Lung (tissue), 12 donors: ENCODE measurements around the gene CCN6. TPM values are rescaled to one million over a fixed set of nuclear protein-coding genes. Genes with fewer than 3 reads are reported as not detected.

Experiments used
- ATAC-seq: fragments of 200-7000 bp; cut with Tn5 transposase; one replicate; pipeline ENCODE4 v1.9.1; 2020; ENCODE audit warnings: moderate number of reproducible peaks; ENCODE audit not compliant: insufficient read depth, low FRiP score
- DNase-seq, 3 donors: peaks; one replicate each; pipeline ENCODE4 v3.0.0-alpha.2; 2013 to 2017
- H3K27ac ChIP-seq, 2 donors: one replicate each; pipeline ENCODE4 v1.5.1; 2013; ENCODE audit warnings: mild to moderate bottlenecking in 2 of 2, moderate library complexity in 2 of 2, control low read depth in 1 of 2, inconsistent platforms in 1 of 2, low read depth in 1 of 2, low read length in 1 of 2
- H3K27me3 ChIP-seq, 3 donors: one replicate each; pipeline ENCODE4 v1.5.1; 2013; ENCODE audit warnings: low read length in 2 of 3; ENCODE audit not compliant: control insufficient read depth in 3 of 3, insufficient read depth in 3 of 3
- H3K36me3 ChIP-seq, 4 donors: one replicate each; pipeline ENCODE4 v1.5.1; 2013; ENCODE audit warnings: low read length in 4 of 4, mild to moderate bottlenecking in 1 of 4, moderate library complexity in 1 of 4; ENCODE audit not compliant: control insufficient read depth in 4 of 4, insufficient read depth in 4 of 4
- H3K4me1 ChIP-seq, 5 donors: one replicate each; pipeline ENCODE4 v1.5.1; 2013; ENCODE audit warnings: low read length in 5 of 5, mild to moderate bottlenecking in 2 of 5, moderate library complexity in 1 of 5; ENCODE audit not compliant: control insufficient read depth in 5 of 5, insufficient read depth in 5 of 5
- H3K4me3 ChIP-seq: one replicate; pipeline ENCODE4 v1.5.1; 2013; ENCODE audit warnings: mild to moderate bottlenecking, control low read depth, moderate library complexity
- H3K9ac ChIP-seq, 2 donors: one replicate each; pipeline ENCODE4 v1.5.1; 2013; ENCODE audit warnings: low read length in 2 of 2, control low read depth in 1 of 2; ENCODE audit not compliant: insufficient read depth in 1 of 2
- H3K9me3 ChIP-seq, 4 donors: one replicate each; pipeline ENCODE4 v1.5.1; 2013; ENCODE audit warnings: low read length in 3 of 4, mild to moderate bottlenecking in 1 of 4, moderate library complexity in 1 of 4; ENCODE audit not compliant: control insufficient read depth in 4 of 4, insufficient read depth in 3 of 4
- CTCF ChIP-seq: IDR thresholded peaks from 2 replicates; pipeline ENCODE4 v1.5.1; 2012; ENCODE audit warnings: mild to moderate bottlenecking; ENCODE audit errors: control extremely low read depth, extremely low read depth
- WGBS, 2 donors: extraction: QIAGEN DNeasy Blood & Tissue Kit; methylation state at CpG; one replicate each; pipeline ENCODE4 v1.1.7; 2013; 5-methylcytosine and 5-hydroxymethylcytosine counted together
- polyA plus RNA-seq, 2 donors: library from polyadenylated mRNA; stranded (reverse); fragments of 200-250 nt; gene quantifications; one replicate each; pipeline ENCODE4 v1.2.1, GENCODE V29; 2013
- total RNA-seq, 2 donors: library from RNA; depleted of rRNA in 1 of 2; stranded (reverse); fragments of >200 nt in 1 of 2; gene quantifications; one replicate each; pipeline ENCODE4 v1.2.1, GENCODE V29; 2014 to 2021
- donor health status: control.
- donor health status: control.
- donor health status: Bipolar disorder and iron deficiency.
- donor health status: healthy.
- donor health status: DM: yes; HTN: yes; CAD: no.

CCN6 gene
- total and polyA plus RNA-seq, 4 donors: not detected

GRCh38 chr6:112032728-112033127 is 21.2 kb upstream of the CCN6 start:
- no peaks in the 10 kb centered on the region for H3K27me3 ChIP-seq
- ATAC-seq (no peak), DNase-seq (no peak)
- no peak overlapping the region for H3K9ac ChIP-seq
- no peaks in the 10 kb centered on the region for H3K36me3 ChIP-seq
- peaks cover 0 to 3% (median 0%) of the 10 kb centered on the region in 5 donors for H3K4me1 ChIP-seq
- no peak for TF ChIP-seq CTCF
- no peak overlapping the region for H3K4me3 ChIP-seq
- no peaks in the 10 kb centered on the region for H3K9me3 ChIP-seq
- H3K27ac ChIP-seq: no peak overlapping the region
- WGBS, 2 donors: 89 to 92% methylated on average over 6 of the region's 6 CpGs

- Histone ChIP-seq H3K27ac (no peak overlapping the region), H3K9ac (no peak overlapping the region), H3K4me3 (no peak overlapping the region), H3K4me1 (peaks cover 0 to 7% (median 0%) of the 10 kb centered on the region in 5 donors), H3K27me3 (no peaks in the 10 kb centered on the region), H3K36me3 (no peaks in the 10 kb centered on the region), H3K9me3 (no peaks in the 10 kb centered on the region)
- ATAC-seq: no peak
- 70 to 77% methylated on average over 6 of the region's 6 CpGs for WGBS, 2 donors
- no peak for TF ChIP-seq CTCF
- no peak for DNase-seq
These were observed 19.9 kb upstream of the CCN6 start for GRCh38 chr6:112033791-112034615.

- Histone ChIP-seq H3K9me3 (no peaks in the 10 kb centered on the region), H3K4me3 (no peak overlapping the region), H3K27me3 (no peaks in the 10 kb centered on the region), H3K27ac (no peak overlapping the region), H3K4me1 (peaks cover 0 to 7% (median 0%) of the 10 kb centered on the region in 5 donors), H3K36me3 (no peaks in the 10 kb centered on the region), H3K9ac (no peak overlapping the region)
- ATAC-seq: no peak
- no peak for DNase-seq
- TF ChIP-seq CTCF: no peak
- WGBS, 2 donors: 92 to 94% methylated on average over 4 of the region's 4 CpGs
These were observed 19.3 kb upstream of the CCN6 start for GRCh38 chr6:112034616-112034995.
